ENCODE results near the gene PTGR3.

The PTGR3 gene

GRCh38 chr18:75226286-75226955 lies 17.5 kb upstream of the PTGR3 start:
- no peak for DNase-seq (ENCODE audit: low spot score)
- TF ChIP-seq CTCF (IDR thresholded peaks at IDR 0.05; ENCODE audit: extremely low read depth, missing control alignments) = no peak

- no peak for TF ChIP-seq CTCF (IDR thresholded peaks at IDR 0.05; ENCODE audit: extremely low read depth, missing control alignments)
- DNase-seq (ENCODE audit: low spot score) = no peak
Measured at GRCh38 chr18:75223687-75224347, 14.9 kb upstream of the PTGR3 start.

- no peak for TF ChIP-seq CTCF (IDR thresholded peaks at IDR 0.05; ENCODE audit: extremely low read depth, missing control alignments)
Measured at GRCh38 chr18:75222407-75222806, 13.5 kb upstream of the PTGR3 start.

GRCh38 chr18:75221897-75222296 lies 13.0 kb upstream of the PTGR3 start:
- DNase-seq (ENCODE audit: low spot score) = no peak
- no peak for TF ChIP-seq CTCF (IDR thresholded peaks at IDR 0.05; ENCODE audit: extremely low read depth, missing control alignments)

More at GRCh38 chr18:75222407-75222806, 13.5 kb upstream of the PTGR3 start:
- no peak for DNase-seq (ENCODE audit: low spot score)

- no peak for TF ChIP-seq CTCF (IDR thresholded peaks at IDR 0.05; ENCODE audit: extremely low read depth, missing control alignments)
- no peak for DNase-seq (ENCODE audit: low spot score)
Measured at GRCh38 chr18:75221397-75221796, 12.5 kb upstream of the PTGR3 start.

- no peak for TF ChIP-seq CTCF (IDR thresholded peaks at IDR 0.05; ENCODE audit: extremely low read depth, missing control alignments)
- no peak for DNase-seq (ENCODE audit: low spot score)
Measured at GRCh38 chr18:75220551-75221355, 11.8 kb upstream of the PTGR3 start.
